GM12878 (cell line): Measurements from ENCODE around the gene CRMP1. TPM values are rescaled to one million over a fixed set of nuclear protein-coding genes. Genes with fewer than 3 reads are reported as not detected.

Experiments
- ATAC-seq: fragments of 200-7000 bp; cut with Tn5 transposase; 3 replicates; pipeline ENCODE4 v1.9.1; 2020; ENCODE audit warnings: mild to moderate bottlenecking, moderate library complexity
- BruUV-seq: library from RNA; stranded (reverse); fragments of 400-500 nt; replicated peaks from 2 replicates; lab custom pipeline; 2021; lab: Mats Ljungman, UMichigan
- CTCF ChIA-PET: fragments of 300-600 bp; sonication (Branson Sonifier 250); formaldehyde crosslinking; extraction: SDS; loops from one replicate; lab custom pipeline; 2021; ENCODE audit warnings: inconsistent platforms; lab: Yijun Ruan, JAX
- POLR2A ChIA-PET: fragments of 350-600 bp; formaldehyde crosslinking; extraction: SDS; loops from one replicate; lab custom pipeline; 2021; ENCODE audit warnings: inconsistent platforms; lab: Charles Lee
- RAD21 ChIA-PET: fragments of 300-600 bp; sonication (Branson Sonifier 250); formaldehyde crosslinking; loops from one replicate; lab custom pipeline; 2023; ENCODE audit warnings: antibody characterized with exemption; ENCODE audit not compliant: unreplicated experiment; lab: Charles Lee
- SMC1A ChIA-PET: fragments of 300-600 bp; sonication (Branson Sonifier 250); formaldehyde crosslinking; loops from one replicate; lab custom pipeline; 2023; ENCODE audit not compliant: unreplicated experiment, uncharacterized antibody; lab: Charles Lee
- DNase-seq: peaks from one replicate; pipeline ENCODE4 v3.0.0-alpha.2; 2011; ENCODE audit warnings: low read depth, low spot score
- FAIRE-seq: peaks from 3 replicates; lab custom pipeline; 2011; peaks lifted over from hg19 to GRCh38; lab: Jason Lieb, UNC
- H2AFZ ChIP-seq: 2 replicates; pipeline ENCODE4 v1.6.0; 2011; ENCODE audit warnings: low read depth, low read length, control low read depth; ENCODE audit not compliant: control insufficient read depth
- H3K27ac ChIP-seq: 2 replicates; pipeline ENCODE4 v1.5.1; 2011; ENCODE audit warnings: control low read depth; ENCODE audit not compliant: control insufficient read depth, insufficient read depth
- H3K27me3 ChIP-seq, 2 experiments: replicated peaks in 1 of 2; 2 replicates each; pipeline versions ENCODE4 v1.6.0 to v1.6.1; 2011; ENCODE audit warnings: low read length in 1 of 2; ENCODE audit not compliant: control insufficient read depth in 2 of 2, insufficient read depth in 2 of 2
- H3K36me3 ChIP-seq, 2 experiments: 2 replicates each; pipeline ENCODE4 v1.5.1; 2011; ENCODE audit warnings: low read length in 1 of 2; ENCODE audit not compliant: control insufficient read depth in 2 of 2, insufficient read depth in 2 of 2
- H3K4me1 ChIP-seq: 2 replicates; pipeline ENCODE4 v1.6.1; 2011; ENCODE audit warnings: mild to moderate bottlenecking, low read length, moderate library complexity, mixed read lengths; ENCODE audit not compliant: control insufficient read depth, insufficient read depth
- H3K4me2 ChIP-seq: 2 replicates; pipeline ENCODE4 v1.6.0; 2011; ENCODE audit warnings: control low read depth; ENCODE audit not compliant: control insufficient read depth, insufficient read depth
- H3K4me3 ChIP-seq: fragments of 200-600 bp; sonication (generic); 2 replicates; pipeline ENCODE4 v1.5.1; 2016
- H3K79me2 ChIP-seq: 2 replicates; pipeline ENCODE4 v1.6.0; 2011; ENCODE audit warnings: low read length; ENCODE audit not compliant: control insufficient read depth, insufficient read depth
- H3K9ac ChIP-seq: 2 replicates; pipeline ENCODE4 v1.8.0; 2011; ENCODE audit warnings: low read length, control low read depth, mixed read lengths; ENCODE audit not compliant: control insufficient read depth, insufficient read depth
- H3K9me3 ChIP-seq: replicated peaks from 3 replicates; pipeline ENCODE4 v1.5.1; 2011; ENCODE audit warnings: mild to moderate bottlenecking, low read length; ENCODE audit not compliant: control insufficient read depth, insufficient read depth
- H4K20me1 ChIP-seq: 2 replicates; pipeline ENCODE4 v1.6.0; 2011; ENCODE audit not compliant: control insufficient read depth, insufficient read depth
- GABPA ChIP-seq: IDR thresholded peaks from 2 replicates; pipeline ENCODE4 v1.6.1; 2014; ENCODE audit warnings: antibody characterized with exemption, low read depth, mild to moderate bottlenecking, inconsistent platforms
- MEF2B ChIP-seq: fragments of 450-650 bp; IDR thresholded peaks from 2 replicates; pipeline ENCODE4 v1.6.1; 2018; ENCODE audit warnings: mild to moderate bottlenecking, moderate library complexity; ENCODE audit not compliant: partially characterized antibody, poor library complexity, severe bottlenecking
- NFXL1 ChIP-seq: fragments of 450-650 bp; IDR thresholded peaks from 2 replicates; pipeline ENCODE4 v1.6.1; 2017; ENCODE audit warnings: antibody characterized with exemption, mild to moderate bottlenecking, borderline replicate concordance
- PAX8 ChIP-seq: fragments of 450-650 bp; IDR thresholded peaks from 2 replicates; pipeline ENCODE4 v1.6.1; 2017; ENCODE audit warnings: mild to moderate bottlenecking, moderate library complexity
- RAD21 ChIP-seq: IDR thresholded peaks from 2 replicates; pipeline ENCODE4 v1.6.1; 2011; ENCODE audit warnings: mild to moderate bottlenecking, low read depth, low read length, moderate library complexity; ENCODE audit not compliant: insufficient read depth
- RB1 ChIP-seq: fragments of 450-650 bp; formaldehyde crosslinking; IDR thresholded peaks from 2 replicates; pipeline ENCODE4 v1.6.1; 2017; ENCODE audit warnings: mild to moderate bottlenecking, borderline replicate concordance
- YY1 ChIP-seq: IDR thresholded peaks from 2 replicates; pipeline ENCODE4 v1.6.1; 2011; ENCODE audit warnings: low read depth, mild to moderate bottlenecking, low read length
- WGBS: methylation state at CpG from one replicate; pipeline ENCODE4 v1.1.6; 2016; ENCODE audit warnings: low lambda C conversion rate; ENCODE audit not compliant: insufficient replicate concordance, insufficient coverage; ENCODE audit errors: missing lambda C conversion rate; 5-methylcytosine and 5-hydroxymethylcytosine counted together
- in situ Hi-C: fragments of 300-500 bp; cut with MboI; formaldehyde crosslinking; loops from 9 replicates; pipeline ENCODE4 v1.14.3; 2018; ENCODE audit warnings: mixed read lengths
- intact Hi-C: fragments of 100-400 bp; cut with micrococcal nuclease; formaldehyde crosslinking; loops from one replicate; pipeline ENCODE4 v1.14.2; 2022; ENCODE audit not compliant: unreplicated experiment
- polyA plus RNA-seq, 11 experiments: library from polyadenylated mRNA; depleted of rRNA in 4 of 11; unstranded in 6 of 11; stranded (reverse) in 5 of 11; fragments of >200 nt; fragmentation: Nextera tagmentation in 4 of 11; fragmentation: Illumina TruSeq in 1 of 11; extraction: Ambion mirVana in 4 of 11; extraction: Trizol in 1 of 11; gene quantifications; 1 replicate in 1 of 11; 2 replicates in 10 of 11; pipeline versions ENCODE4 v1.2.1 to v1.2.3, GENCODE V29; 2011 to 2016; ENCODE audit warnings: inconsistent platforms in 2 of 11, missing spikeins in 2 of 11, low read depth in 1 of 11
- total RNA-seq, 4 experiments: library from RNA; depleted of rRNA in 3 of 4; stranded (reverse); fragments of >200 nt in 3 of 4; fragmentation: Illumina TruSeq in 1 of 4; extraction: Trizol in 1 of 4; gene quantifications; 2 replicates each; pipeline versions ENCODE4 v1.2.1 to v1.2.3, GENCODE V29; 2013 to 2021
- TF ChIP-seq, protein P1 (sequence below): IDR thresholded peaks from 2 replicates; pipeline ENCODE4 v1.6.1; 2012; ENCODE audit warnings: low read length, inconsistent platforms

Gene CRMP1
- total and polyA plus RNA-seq, 10 of the 15 experiments (the other 5 are each of a cell fraction or from before 2014, with no cell fraction given) = 0.03 to 1.4 (median 0.12) TPM; not detected in 2

DNA sequence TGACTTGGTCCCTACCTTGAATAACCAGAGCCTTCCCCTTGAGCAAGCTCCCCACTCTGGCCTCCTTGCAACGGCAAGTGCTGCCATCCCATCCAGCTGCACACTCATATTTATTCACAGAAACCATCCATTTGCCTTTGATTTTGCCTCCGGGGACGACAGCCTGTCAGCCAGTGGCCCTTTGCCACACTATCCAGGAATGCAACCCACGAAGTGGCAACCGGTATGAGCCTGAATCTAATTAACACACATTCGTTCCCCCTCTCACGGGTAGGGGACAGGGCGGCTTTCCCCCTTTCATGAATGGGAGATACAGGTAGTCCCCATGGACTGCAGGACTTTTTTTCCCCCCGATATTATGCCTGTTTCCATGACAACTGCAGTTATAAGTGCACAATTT is 15.5 kb downstream of the CRMP1 start:
- in situ Hi-C loops = no loop called here
- 12% methylated on average over 9 of the region's 9 CpGs for WGBS
- H4K20me1 ChIP-seq = no peaks in the 10 kb centered on the region
- H3K9me3 ChIP-seq = no peaks in the 10 kb centered on the region
- TF ChIP-seq MEF2B (no peak), PAX8 (no peak), YY1 (no peak), GABPA (no peak), RAD21 (no peak), RB1 (no peak), NFXL1 (no peak)
- TF ChIP-seq, protein P1, sequence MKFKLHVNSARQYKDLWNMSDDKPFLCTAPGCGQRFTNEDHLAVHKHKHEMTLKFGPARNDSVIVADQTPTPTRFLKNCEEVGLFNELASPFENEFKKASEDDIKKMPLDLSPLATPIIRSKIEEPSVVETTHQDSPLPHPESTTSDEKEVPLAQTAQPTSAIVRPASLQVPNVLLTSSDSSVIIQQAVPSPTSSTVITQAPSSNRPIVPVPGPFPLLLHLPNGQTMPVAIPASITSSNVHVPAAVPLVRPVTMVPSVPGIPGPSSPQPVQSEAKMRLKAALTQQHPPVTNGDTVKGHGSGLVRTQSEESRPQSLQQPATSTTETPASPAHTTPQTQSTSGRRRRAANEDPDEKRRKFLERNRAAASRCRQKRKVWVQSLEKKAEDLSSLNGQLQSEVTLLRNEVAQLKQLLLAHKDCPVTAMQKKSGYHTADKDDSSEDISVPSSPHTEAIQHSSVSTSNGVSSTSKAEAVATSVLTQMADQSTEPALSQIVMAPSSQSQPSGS = no peak
- SMC1A ChIA-PET = no interaction called here
- no peak for ATAC-seq
- H3K4me3 ChIP-seq = no peak overlapping the region
- no peak overlapping the region for H3K4me2 ChIP-seq
- CTCF ChIA-PET = no interaction called here
- no peaks in the 10 kb centered on the region for H3K4me1 ChIP-seq
- H3K27ac ChIP-seq = no peak overlapping the region
- BruUV-seq = no TSS peak
- POLR2A ChIA-PET = no interaction called here
- no peak for FAIRE-seq
- H3K27me3 ChIP-seq = no peaks in the 10 kb centered on the region
- H3K36me3 ChIP-seq = no peaks in the 10 kb centered on the region
- no peak for DNase-seq
- no peak overlapping the region for H3K9ac ChIP-seq
- H3K79me2 ChIP-seq = no peaks in the 10 kb centered on the region
- intact Hi-C loops = no loop called here
- RAD21 ChIA-PET = no interaction called here
- no peak overlapping the region for H2AFZ ChIP-seq
